Activated T-helper 1 cell treated with anti-CD3 and anti-CD28 coated beads, Interleukin-12 subunit alpha, Interleukin-12 subunit beta, Interleukin-2, Interleukin-4 antibody, amounts not matched to agents 30 ng/mL and 10 ng/mL and 1 ng/mL, durations not matched to agents 14 hours and 24 hours and 36 hours (primary cell): ENCODE data around the gene LILRB4. TPM values are rescaled to one million over a fixed set of nuclear protein-coding genes. Genes with fewer than 3 reads are reported as not detected.
"Not testable (repeated sequence)": the region's sequence is repeated elsewhere in the genome, so short reads cannot be mapped to it uniquely, and the experiment has no call there.

Source experiments
- DNase-seq: peaks from one replicate; pipeline ENCODE4 v3.0.0; 2021; ENCODE audit warnings: low spot score
- H3K27ac Mint-ChIP-seq: one replicate; pipeline ENCODE4 v1.8.0; 2021; ENCODE audit warnings: mild to moderate bottlenecking, mixed read lengths
- H3K27me3 Mint-ChIP-seq: one replicate; pipeline ENCODE4 v1.8.0; 2022; ENCODE audit warnings: mild to moderate bottlenecking, moderate library complexity, mixed read lengths; ENCODE audit not compliant: insufficient read depth
- H3K36me3 Mint-ChIP-seq: one replicate; pipeline ENCODE4 v1.8.0; 2021; ENCODE audit warnings: low read depth, mixed read lengths
- H3K4me1 Mint-ChIP-seq: one replicate; pipeline ENCODE4 v1.8.0; 2021; ENCODE audit warnings: low read depth, mixed read lengths
- H3K4me3 Mint-ChIP-seq: one replicate; pipeline ENCODE4 v1.8.0; 2021; ENCODE audit warnings: mild to moderate bottlenecking, moderate library complexity, mixed read lengths
- H3K9me3 Mint-ChIP-seq: one replicate; pipeline ENCODE4 v1.8.0; 2021; ENCODE audit warnings: mixed read lengths
- intact Hi-C: fragments of 100-400 bp; cut with micrococcal nuclease; formaldehyde crosslinking; loops from one replicate; pipeline ENCODE4 v1.15.1; 2024
- total RNA-seq: library from RNA; stranded (reverse); gene quantifications from 2 replicates; pipeline ENCODE4 v1.2.3, GENCODE V29; 2022

The LILRB4 gene
- total RNA-seq = 0.34 TPM in 1 of 2 replicates, not detected in the other

GRCh38 chr19:54662730-54663129, at the start of gene LILRB4:
TSS of gene LILRB4 (plus strand) at chr19:54662985. CDS start at chr19:54663034, 49 bp downstream.
- Mint-ChIP-seq H3K4me3 (no peak within 1 kb of the TSS), H3K27me3 (peaks cover under 1% of the 10 kb centered on the region), H3K36me3 (no peaks in the 10 kb centered on the region), H3K9me3 (no peaks in the 10 kb centered on the region), H3K27ac (no peak within 1 kb of the TSS), H3K4me1 (no peaks in the 10 kb centered on the region)
- intact Hi-C loops = loop anchor here (10.0 kb wide), 1 partner anchor 482 kb away; the partner anchor contains the start of gene TNNT1
- DNase-seq = no peak

- Mint-ChIP-seq H3K27ac (no peak overlapping the region), H3K4me1 (no peaks in the 10 kb centered on the region), H3K9me3 (peaks cover 5% of the 10 kb centered on the region), H3K27me3 (peaks cover 2% of the 10 kb centered on the region), H3K4me3 (no peak overlapping the region), H3K36me3 (no peaks in the 10 kb centered on the region)
- no peak for DNase-seq
- intact Hi-C loops = no loop called here
Observed at GRCh38 chr19:54614726-54615125, 48.1 kb upstream of the LILRB4 start.

GRCh38 chr19:54616057-54616456, 46.7 kb upstream of the LILRB4 start:
- intact Hi-C loops = no loop called here
- H3K27me3 Mint-ChIP-seq = peaks cover 2% of the 10 kb centered on the region
- no peaks in the 10 kb centered on the region for H3K4me1 Mint-ChIP-seq
- H3K4me3 Mint-ChIP-seq = no peak overlapping the region
- H3K27ac Mint-ChIP-seq = no peak overlapping the region
- H3K9me3 Mint-ChIP-seq = peaks cover 5% of the 10 kb centered on the region
- DNase-seq = no peak
- H3K36me3 Mint-ChIP-seq = no peaks in the 10 kb centered on the region

- Mint-ChIP-seq H3K36me3 (no peaks in the 10 kb centered on the region), H3K4me3 (no peak overlapping the region), H3K27ac (no peak overlapping the region), H3K27me3 (peaks cover 4% of the 10 kb centered on the region), H3K9me3 (peaks cover 5% of the 10 kb centered on the region), H3K4me1 (no peaks in the 10 kb centered on the region)
- DNase-seq = no peak
- intact Hi-C loops = no loop called here
Observed at GRCh38 chr19:54616821-54617560, 45.8 kb upstream of the LILRB4 start.

- no peaks in the 10 kb centered on the region for H3K9me3 Mint-ChIP-seq
- no peaks in the 10 kb centered on the region for H3K36me3 Mint-ChIP-seq
- intact Hi-C loops = no loop called here
- no peak overlapping the region for H3K27ac Mint-ChIP-seq
- no peaks in the 10 kb centered on the region for H3K4me1 Mint-ChIP-seq
- H3K4me3 Mint-ChIP-seq = no peak overlapping the region
- H3K27me3 Mint-ChIP-seq = peaks cover 7% of the 10 kb centered on the region
- DNase-seq = no peak
Observed at GRCh38 chr19:54620464-54620863, 42.3 kb upstream of the LILRB4 start.

- no peak overlapping the region for H3K4me3 Mint-ChIP-seq
Observed at GRCh38 chr19:54622431-54622830, 40.4 kb upstream of the LILRB4 start.

GRCh38 chr19:54624234-54624633, 38.6 kb upstream of the LILRB4 start:
- intact Hi-C loops, H3K4me1 Mint-ChIP-seq, H3K27ac Mint-ChIP-seq, DNase-seq, H3K4me3 Mint-ChIP-seq, H3K36me3 Mint-ChIP-seq, H3K9me3 Mint-ChIP-seq, H3K27me3 Mint-ChIP-seq: not testable (repeated sequence)

More at GRCh38 chr19:54622431-54622830, 40.4 kb upstream of the LILRB4 start:
- Mint-ChIP-seq H3K36me3 (no peaks in the 10 kb centered on the region), H3K9me3 (no peaks in the 10 kb centered on the region), H3K27ac (no peak overlapping the region), H3K27me3 (peaks cover 7% of the 10 kb centered on the region), H3K4me1 (no peaks in the 10 kb centered on the region)
- intact Hi-C loops = no loop called here
- no peak for DNase-seq

GRCh38 chr19:54624934-54625730, 37.7 kb upstream of the LILRB4 start:
- H3K4me3 Mint-ChIP-seq, H3K27ac Mint-ChIP-seq, intact Hi-C loops, DNase-seq, H3K4me1 Mint-ChIP-seq, H3K27me3 Mint-ChIP-seq, H3K36me3 Mint-ChIP-seq, H3K9me3 Mint-ChIP-seq: not testable (repeated sequence)

GRCh38 chr19:54626757-54627156, 36.0 kb upstream of the LILRB4 start:
- intact Hi-C loops = no loop called here

GRCh38 chr19:54627912-54628311, 34.9 kb upstream of the LILRB4 start:
- DNase-seq, H3K27ac Mint-ChIP-seq, H3K36me3 Mint-ChIP-seq, H3K4me3 Mint-ChIP-seq, H3K9me3 Mint-ChIP-seq, H3K27me3 Mint-ChIP-seq, H3K4me1 Mint-ChIP-seq, intact Hi-C loops: not testable (repeated sequence)

More at GRCh38 chr19:54626757-54627156, 36.0 kb upstream of the LILRB4 start:
- Mint-ChIP-seq H3K36me3 (no peaks in the 10 kb centered on the region), H3K27ac (no peak overlapping the region), H3K9me3 (no peaks in the 10 kb centered on the region), H3K4me1 (no peaks in the 10 kb centered on the region), H3K4me3 (no peak overlapping the region), H3K27me3 (peaks cover 10% of the 10 kb centered on the region)
- no peak for DNase-seq

- not testable (repeated sequence) for H3K4me1 Mint-ChIP-seq
Observed at GRCh38 chr19:54630262-54630661, 32.5 kb upstream of the LILRB4 start, which contains the start of gene LILRB1. TSS of gene LILRB1 (plus strand) at chr19:54630484. CDS start at chr19:54631074, 590 bp downstream.

GRCh38 chr19:54630782-54631181, 32.0 kb upstream of the LILRB4 start:
- Mint-ChIP-seq H3K27ac (no peak overlapping the region), H3K4me1 (no peaks in the 10 kb centered on the region), H3K27me3 (peaks cover 5% of the 10 kb centered on the region), H3K36me3 (no peaks in the 10 kb centered on the region), H3K9me3 (no peaks in the 10 kb centered on the region), H3K4me3 (no peak overlapping the region)
- no peak for DNase-seq
- intact Hi-C loops = no loop called here

More at GRCh38 chr19:54630262-54630661, 32.5 kb upstream of the LILRB4 start, which contains the start of gene LILRB1:
- H3K4me3 Mint-ChIP-seq, H3K9me3 Mint-ChIP-seq, H3K36me3 Mint-ChIP-seq, H3K27ac Mint-ChIP-seq, DNase-seq, intact Hi-C loops, H3K27me3 Mint-ChIP-seq: not testable (repeated sequence)
